Medulla oblongata (tissue), 1 donor: ENCODE results near the gene SPOPL.
"Not testable (repeated sequence)": the region's sequence is repeated elsewhere in the genome, so short reads cannot be mapped to it uniquely, and the experiment has no call there.

Source experiments
- DNase-seq: peaks from one replicate; pipeline ENCODE4 v3.0.0-alpha.2; 2015; ENCODE audit errors: extremely low spot score

SPOPL gene

DNA sequence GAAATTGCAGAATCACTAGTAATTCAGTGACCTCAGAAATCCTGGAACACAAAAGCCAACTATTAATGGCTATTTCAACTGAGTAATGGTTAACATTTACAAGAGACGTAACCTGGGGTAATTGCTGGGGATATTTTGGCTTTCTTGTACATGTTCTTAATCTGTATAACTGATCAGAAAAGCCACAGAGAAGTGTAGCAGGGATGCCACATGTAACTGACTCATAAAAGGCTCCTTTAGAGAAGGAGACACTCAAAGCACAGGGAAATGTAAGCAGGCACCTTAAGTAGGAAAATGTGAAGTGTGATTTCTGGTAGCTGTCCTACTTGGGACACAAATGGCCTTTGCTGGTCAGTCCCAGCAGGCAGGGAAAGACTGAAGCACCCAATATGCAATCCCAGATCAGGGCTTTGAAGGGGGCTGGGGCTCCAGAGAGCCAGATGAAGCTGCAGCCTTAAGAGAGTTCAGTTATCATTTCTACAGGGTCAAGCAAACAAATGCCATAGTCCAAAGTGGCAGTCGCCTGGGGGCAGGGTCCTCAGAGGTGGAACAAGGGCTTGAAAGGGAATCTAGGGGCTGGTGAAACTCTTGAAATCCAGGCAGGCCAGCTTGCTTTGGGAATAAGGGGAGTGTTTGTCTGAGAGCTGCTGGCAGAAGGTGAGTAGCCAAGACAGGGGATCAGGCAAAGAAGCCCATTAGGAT lies 7.2 kb upstream of the SPOPL start:
- DNase-seq: no peak

DNA sequence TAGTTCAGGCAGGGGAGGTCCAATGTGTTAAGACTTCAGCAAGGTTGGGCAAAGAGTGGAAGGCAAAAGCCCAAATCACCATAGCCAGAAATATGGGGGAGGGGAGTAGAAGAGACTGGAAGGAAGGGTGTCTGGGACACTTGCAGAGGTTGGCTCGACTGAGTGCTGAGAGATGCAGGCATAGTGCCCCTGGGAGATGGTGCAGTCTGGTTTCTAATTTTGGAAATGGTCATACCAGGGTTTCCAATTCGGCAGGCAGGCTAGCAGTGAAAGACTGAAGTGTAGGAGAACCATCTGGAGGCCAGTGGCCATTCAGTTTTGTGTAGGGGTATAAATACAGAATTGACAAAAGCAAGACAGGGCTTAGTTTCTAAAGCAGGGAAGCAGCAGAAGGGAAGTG lies 6.2 kb upstream of the SPOPL start:
- DNase-seq: no peak

DNA sequence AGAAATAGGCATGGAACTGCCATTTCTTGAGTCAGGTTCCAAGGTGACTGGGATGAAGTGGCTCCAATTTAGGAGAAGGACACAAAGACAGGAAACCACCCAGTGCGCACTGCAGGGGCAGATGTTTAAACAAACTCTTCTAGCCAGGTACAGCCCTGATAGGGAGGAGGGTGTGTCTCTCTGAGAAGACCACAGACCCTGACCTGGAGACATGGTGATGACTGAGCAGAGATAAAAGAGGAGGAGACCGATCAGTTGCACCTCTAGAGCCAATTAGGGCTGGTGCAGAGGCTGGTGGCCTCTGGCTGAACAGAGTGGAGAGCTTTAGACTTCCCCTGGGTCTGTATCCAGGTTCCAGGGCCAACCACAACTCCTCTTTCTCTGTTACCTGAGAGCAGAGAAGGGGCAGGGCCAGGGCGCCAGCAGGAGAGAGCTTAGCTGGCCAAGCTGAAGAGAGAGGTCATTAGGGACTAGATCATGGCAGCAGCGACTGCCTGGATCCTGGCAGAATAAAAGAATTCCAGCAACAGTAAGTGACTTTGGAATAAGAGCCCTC lies 5.4 kb upstream of the SPOPL start:
- DNase-seq: no peak

DNA sequence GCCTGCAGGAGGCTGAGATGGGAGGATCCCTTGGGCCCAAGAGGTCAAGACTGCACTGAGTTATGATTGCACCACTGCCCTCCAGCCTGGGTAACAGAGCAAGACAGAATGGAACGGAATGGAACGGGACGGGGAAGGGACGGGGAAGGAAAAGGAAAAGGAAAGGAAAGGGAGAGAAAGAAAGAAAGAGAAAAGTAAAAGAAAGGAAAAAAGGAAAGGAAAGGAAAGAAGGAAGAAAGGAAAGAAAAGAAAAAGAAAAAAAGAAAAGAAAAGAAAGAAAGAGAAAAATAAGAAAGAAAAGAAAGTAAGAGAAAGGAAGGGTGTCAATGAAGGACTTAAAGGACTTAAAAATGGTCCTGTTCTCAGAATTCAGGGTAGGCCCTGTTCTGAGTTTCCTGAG lies 4.3 kb upstream of the SPOPL start:
- no peak for DNase-seq

DNA sequence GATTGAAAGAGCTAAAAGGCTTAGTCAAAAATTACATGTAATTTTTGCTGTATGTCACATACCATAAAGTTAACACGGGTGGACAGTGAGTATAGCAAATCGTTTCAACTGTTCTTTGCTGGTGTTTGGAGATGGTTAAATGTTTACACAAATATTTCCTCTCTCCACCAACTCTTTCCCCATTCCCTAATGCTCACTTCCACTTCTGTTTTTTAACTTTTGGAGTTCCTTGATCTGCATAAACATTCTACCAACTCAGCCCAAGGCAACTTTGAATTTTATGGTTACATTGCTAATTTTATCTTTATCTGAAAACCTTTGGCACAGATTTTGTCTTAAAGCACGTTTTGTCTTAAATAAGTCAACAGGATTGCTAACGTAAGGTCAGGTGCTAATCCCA lies 1.9 kb upstream of the SPOPL start:
- DNase-seq: no peak

DNA sequence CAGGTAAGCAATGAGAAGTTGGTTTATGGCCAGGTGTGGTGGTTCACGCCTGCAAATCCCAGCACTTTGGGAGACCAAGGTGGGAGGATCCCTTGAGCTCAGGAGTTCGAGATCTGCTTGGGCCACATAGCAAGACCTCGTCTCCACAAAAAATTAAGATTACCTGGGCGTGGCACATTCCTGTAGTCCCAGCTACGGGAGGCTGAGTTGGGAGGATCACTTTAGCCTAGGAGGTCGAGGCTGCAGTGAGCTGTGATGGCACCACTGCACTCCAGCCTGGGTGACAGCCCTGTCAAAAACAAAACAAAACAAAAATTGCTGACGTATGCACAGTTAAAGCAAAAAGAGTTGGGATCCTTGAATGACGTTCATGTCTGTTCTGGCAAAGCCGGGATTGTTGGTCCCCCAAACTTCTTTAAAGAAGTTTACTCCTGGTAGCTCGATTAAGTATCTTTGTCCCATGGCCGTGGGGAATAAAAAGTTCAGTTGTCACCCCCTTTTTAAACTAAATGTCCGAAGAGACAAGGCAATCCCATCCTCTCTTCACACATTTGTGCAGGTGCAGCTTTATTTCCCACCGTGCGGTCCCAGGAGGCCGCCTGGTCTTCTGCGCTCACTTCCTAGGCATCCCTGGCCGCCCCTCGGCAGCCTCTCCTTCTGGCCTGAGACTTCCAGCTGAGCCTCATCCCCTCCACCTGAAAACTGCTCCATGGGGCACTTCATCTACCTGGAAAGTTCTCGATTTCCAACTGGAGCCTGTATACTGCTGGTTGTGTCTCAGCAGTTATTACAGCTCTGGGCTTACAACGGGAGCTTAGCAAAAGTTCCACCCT lies 762 bp upstream of the SPOPL start:
- DNase-seq: no peak

DNA sequence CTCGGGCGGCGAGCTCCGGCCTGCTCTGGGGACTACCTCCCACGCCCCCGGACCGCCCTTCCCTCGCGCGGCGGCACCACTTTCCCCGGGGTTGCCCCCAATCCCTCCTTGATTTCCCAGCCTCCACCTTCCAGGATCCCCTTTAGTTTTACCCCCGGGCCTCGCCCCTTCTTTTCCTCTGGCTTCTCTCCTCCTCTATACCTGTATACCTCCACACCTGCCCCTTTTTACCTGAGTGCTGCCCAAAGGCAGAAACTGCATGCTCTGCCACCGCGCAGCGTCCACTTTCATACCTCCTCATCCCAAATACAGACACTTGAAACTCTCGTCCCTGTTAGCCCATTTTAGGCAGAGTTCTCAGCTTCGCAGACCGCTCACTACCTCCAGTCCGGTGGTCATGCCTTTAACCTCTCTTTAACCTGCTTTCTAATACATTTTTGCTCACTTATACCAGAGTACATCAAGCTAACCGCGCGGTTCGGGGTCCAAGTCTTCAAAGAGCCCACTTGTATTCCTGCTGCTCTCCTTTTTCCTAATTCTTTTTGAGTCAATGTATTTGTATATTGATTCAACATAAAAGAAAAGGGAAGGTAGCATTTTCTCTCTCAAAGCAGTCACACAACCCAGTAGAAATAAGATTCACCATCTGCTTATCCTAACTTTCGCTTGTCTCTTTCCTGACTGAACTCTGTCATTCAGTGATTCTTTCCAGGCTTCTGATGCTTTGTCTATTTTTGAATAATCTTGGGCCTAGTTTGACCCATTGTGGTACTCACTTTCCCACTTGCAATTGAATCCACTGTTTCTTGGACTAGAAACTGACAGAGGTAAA lies 901 bp downstream of the SPOPL start:
- DNase-seq: peak; percentile 42

DNA sequence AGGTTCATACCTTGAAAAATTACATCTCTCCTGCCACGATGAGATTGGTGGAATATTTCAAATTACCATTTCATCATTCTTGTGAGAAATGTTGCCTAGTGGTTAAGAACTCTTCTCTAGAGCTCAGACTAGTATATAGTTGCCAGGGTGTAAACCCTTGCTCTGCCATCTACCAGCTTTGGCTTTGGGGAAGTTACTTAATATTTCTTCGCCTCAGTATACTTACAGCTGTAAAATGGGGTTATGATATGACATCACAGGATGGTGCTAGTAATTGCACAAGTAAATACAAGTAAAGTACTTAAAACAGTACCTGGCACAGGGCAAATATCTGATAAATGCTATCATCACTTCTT lies 1.5 kb downstream of the SPOPL start:
- DNase-seq: no peak

DNA sequence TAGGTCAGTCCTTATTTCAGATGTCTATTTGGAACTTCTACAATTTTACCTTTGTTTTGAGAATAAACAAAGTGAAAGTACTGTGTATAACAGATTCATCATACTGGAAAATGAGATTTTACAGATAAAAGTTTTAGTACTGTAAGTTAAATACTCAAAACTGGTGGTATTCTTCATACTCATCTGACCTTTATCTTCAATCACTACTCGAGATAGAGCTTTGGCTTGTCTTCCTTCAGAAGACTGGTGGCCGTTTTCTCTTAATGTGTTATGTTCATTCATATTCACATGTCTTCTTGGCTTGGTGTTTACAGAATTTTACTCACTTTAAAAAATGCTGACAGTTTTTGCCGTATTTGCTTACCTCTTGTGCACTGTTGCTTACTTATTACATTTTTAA lies 2.1 kb downstream of the SPOPL start:
- DNase-seq: no peak

DNA sequence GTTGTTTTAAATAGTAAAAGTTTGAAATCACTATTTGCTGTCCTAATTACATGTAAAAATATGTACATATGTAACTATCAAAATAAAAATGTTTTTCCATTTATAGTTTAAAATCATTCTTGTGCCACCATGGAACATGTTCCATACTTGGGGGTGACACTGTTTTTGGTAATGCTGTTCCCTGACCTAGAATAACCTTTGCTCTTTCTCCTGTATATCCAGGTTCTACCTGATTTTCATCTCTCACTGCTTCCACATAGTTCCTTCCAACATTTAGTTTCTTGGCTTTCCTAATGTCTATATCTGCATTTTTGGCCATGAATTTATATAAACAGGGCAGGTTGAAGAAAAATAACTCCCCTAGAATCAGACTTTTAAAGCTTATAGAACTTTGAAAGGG lies 2.5 kb downstream of the SPOPL start:
- DNase-seq: no peak

DNA sequence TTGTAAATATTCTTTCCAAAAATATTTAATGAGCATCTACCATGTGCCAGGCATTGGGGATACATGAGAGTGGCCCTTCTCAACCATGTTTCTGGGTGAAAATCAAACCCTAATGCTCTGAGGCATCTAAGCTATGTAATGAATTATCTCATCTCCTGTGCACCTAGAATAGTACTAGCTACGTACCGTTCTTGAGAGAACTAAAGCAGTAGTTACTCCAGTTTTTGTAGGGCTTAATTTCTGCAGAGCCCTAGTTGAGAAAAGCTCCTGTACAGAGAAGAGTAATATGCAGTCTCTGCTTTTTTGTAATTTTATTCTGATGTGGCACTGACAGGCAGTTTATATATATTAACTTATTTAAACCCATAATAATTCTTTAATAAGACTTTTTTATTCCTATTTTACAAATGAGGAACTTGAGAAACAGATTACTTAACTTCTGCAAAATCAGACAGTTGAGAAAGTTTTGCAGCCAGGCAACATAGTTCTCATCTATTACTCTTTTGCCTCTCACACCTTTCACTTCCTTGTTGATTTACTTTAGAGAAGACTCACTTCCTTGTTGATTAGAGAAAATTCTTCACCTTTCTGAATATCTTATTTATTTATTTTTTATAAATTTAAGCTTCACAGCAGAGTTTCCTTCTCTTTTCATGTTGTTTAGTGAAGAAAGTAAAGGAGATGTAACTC lies 3.1 kb downstream of the SPOPL start:
- peak; percentile 59 for DNase-seq

DNA sequence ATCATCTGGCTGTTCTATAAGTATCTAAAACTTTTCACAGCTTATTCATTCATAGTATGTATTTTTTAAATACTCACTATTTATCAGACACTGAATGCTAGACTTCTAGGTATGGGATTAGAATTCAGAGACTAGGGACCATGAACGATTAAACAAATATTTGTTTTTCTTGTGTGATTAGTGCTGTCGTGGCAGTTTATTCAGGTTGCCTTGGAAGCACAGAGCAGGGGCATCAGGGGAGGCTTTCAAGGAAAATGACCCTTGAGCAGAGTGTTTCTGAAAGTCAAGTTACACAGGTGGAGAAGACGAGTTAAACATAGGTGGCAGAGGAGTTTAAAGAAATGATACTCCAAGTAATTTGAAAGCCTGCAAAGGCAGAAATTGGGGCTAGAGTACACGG lies 5.7 kb downstream of the SPOPL start:
- DNase-seq: no peak

DNA sequence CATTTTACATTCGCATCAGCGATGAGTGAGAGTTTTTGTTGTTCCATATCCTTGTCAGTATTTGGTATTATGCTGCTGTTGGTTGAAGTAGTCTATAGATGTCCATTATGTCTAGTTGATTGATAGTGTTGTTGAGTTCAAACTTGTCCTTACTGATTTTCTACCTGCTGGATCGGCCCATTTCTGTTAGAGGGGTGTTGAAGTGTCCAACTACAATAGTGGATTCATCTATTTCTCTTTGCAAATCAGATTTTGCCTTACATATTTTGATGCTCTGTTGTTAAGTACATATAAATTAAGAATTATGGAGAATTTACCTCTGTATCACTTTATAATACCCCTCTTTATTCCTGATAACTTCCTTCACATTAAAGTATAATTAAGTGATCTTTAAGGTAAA lies 8.7 kb downstream of the SPOPL start:
- DNase-seq: no peak

DNA sequence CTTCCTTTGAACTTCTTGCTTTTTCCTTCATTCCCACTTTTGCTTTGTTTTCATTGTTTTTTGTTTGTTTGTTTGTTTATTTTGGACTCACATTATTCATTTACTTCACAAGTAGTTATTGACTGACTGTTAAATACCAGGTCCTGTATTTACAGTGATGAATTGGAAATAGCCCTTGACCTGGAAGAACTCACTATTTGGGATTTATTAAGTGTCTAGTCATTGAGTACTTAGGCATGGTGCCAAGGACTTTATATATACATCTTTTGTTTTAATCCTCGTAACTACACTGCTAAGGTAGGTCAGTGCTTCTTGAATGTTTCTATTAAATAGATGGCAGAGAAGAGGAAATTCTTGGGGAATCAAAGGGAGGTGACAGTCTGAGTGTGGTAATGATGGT lies 11.1 kb downstream of the SPOPL start:
- DNase-seq: no peak

DNA sequence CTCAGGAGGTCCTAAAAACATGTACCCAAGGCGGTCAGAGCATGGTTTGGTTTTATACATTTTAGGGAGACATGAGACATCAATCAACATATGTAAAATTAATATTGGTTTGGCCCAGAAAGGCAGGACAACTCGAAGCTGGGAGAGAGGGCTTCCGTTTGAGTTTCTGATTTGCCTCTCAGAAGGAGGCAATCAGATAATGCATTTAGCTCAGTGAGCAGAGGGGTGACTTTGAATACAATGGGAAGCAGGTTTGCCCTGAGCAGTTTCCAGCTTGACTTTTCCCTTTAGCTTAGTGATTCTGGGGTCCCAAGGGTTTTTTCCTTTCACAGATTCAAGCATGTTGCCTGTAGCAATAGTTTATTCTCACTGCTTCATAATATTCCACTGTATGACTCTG lies 12.6 kb downstream of the SPOPL start:
- DNase-seq: no peak

DNA sequence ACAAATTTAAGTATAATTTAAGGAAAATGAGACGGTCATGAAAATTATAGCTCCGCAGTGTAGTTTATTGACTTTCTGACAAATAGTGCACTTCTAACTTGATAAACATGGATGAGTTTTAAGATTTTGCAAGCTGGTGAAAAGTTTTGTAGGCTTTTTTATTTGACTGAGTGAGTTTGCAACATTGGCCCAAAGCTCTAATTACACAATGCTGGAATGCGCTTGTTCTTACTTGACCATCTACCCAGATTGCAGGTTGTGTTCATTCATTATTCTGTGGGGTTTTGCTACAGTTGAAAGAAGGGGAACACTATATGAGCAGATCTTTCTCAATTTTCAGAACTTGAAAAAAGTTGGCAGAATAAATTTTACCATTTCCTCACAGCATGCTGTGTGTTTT lies 13.5 kb downstream of the SPOPL start:
- no peak for DNase-seq

DNA sequence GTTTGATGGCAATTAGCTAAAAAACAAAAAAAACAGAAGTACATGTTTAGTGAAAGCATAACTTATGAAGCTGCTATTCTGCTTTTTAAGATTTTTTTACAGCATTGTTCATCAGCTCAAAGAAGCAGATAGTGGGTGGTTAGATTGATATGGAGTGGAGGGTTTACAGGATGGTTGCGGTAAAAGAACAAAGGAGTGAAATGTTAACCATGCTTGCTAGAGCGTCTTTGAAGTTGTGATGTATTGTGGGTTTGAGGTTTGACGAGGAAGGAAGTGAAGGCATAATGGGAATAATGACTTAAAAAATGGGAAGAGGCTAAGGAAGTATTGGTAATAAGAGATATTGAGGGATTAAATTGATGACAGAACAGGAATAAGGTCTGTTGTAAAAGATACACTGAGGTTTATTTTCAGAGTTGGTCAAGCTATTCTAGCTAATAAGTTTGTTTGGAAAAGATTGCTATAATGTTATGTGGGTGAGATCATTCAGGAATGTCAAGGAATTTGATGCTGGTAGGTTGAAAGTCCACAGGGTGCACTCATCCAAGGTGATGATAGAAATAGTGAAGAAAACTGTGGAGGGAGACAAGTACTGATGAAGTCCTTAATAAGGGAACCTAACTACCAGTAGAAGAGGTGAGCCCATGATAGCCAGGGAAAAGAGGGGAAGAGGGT lies 14.6 kb downstream of the SPOPL start:
- no peak for DNase-seq

DNA sequence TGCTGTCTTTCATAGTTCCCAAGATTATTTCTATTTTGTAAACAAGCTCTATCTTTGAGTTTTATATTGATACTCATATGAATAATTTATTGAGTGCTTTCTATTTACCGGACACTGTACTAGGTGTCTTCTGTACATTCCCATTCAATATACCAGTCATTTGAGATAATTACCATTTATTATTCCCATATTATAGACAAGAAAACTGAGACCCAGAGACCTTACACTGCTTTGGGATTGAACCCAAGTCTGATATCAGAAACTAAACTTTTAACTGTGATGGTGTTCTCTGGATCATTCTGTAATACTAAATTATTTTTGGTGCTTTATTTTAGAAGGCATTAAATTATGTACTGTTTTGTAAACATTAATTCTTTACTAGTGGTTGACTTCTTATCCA lies 17.3 kb downstream of the SPOPL start:
- no peak for DNase-seq

DNA sequence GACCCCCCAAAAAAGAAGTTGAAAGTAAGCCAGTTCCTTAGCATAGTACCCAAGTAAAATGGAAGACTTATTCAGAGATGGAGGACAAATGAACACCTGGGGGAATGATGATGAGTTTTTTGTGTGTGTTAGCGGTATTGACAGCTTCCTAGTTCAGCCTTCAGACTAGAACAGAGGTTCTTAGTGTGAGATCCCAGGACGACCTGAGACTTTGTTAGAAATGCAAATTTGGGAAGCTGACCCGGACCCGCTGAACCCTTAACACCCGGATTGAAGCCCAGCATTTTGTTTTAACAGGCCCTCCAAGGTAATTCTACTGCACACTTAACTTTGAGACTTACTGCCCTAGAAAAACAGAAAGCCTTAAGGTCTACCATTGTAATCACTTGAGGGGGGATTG lies 20.3 kb downstream of the SPOPL start:
- DNase-seq: no peak

DNA sequence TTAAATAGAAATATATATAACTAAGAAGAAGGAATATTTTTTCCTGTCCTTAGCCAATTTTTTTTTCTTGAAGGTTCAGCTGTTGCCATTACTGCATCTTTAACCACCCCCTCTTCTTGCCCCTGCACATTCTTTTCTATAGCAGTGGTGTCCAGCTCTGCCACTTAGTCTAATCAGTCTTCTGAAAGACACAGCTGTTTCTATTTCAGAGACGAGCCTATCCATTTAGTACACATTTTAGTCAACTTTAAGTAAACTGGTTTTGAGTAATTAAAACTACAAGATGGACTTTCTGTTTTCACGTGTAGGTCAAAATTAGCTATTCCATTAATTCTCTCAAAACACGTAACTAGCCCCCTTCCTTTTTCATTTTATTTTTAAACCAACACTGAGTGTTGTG lies 21.0 kb downstream of the SPOPL start:
- DNase-seq: no peak

DNA sequence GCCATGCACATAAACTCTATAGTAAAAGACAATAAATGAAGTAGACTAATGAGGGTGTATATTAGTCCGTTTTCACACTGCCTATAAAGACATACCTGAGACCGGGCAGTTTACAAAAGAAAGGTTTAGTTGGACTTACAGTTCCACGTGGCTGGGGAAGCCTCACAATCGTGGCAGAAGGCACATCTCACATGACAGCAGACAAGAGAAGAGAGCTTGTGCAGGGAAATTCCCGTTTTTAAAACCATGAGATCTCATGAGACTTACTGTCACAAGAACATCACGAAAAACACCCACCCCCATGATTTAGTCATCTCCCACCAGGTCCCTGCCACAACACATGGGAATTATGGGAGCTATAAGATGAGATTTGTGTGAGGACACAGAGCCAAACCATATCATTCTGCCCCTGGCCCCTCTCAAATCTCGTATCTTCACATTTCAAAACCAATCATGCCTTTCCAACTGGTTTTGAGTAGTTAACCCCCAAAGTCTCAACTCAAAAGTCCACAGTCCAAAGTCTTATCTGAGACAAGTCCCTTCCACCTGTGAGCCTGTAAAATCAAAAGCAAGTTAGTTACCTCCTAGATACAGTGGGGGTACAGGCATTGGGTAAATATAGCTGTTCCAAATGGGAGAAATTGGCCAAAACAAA lies 21.6 kb downstream of the SPOPL start:
- DNase-seq: not testable (repeated sequence)
